ENCODE results near the gene HMCN2.

Gene HMCN2

GRCh38 chr9:130345897-130346385, 80.4 kb downstream of the HMCN2 start:
- no peak for DNase-seq (ENCODE audit: low spot score)

GRCh38 chr9:130346431-130346830, 80.9 kb downstream of the HMCN2 start:
- DNase-seq (ENCODE audit: low spot score): no peak

GRCh38 chr9:130347036-130347435, 81.5 kb downstream of the HMCN2 start:
- DNase-seq (ENCODE audit: low spot score): no peak

- DNase-seq (ENCODE audit: low spot score): no peak
Measured at GRCh38 chr9:130347931-130348330, 82.4 kb downstream of the HMCN2 start.

GRCh38 chr9:130348341-130348740, 82.8 kb downstream of the HMCN2 start:
- DNase-seq (ENCODE audit: low spot score): no peak

- no peak for DNase-seq (ENCODE audit: low spot score)
Measured at GRCh38 chr9:130348881-130349280, 83.3 kb downstream of the HMCN2 start.

GRCh38 chr9:130349398-130349797, 83.8 kb downstream of the HMCN2 start:
- DNase-seq (ENCODE audit: low spot score): no peak

GRCh38 chr9:130351343-130351742, 85.8 kb downstream of the HMCN2 start:
- no peak for DNase-seq (ENCODE audit: low spot score)

- DNase-seq (ENCODE audit: low spot score): no peak
Measured at GRCh38 chr9:130352081-130352480, 86.5 kb downstream of the HMCN2 start.

- no peak for DNase-seq (ENCODE audit: low spot score)
Measured at GRCh38 chr9:130352586-130353285, 87.2 kb downstream of the HMCN2 start.

- DNase-seq (ENCODE audit: low spot score): no peak
Measured at GRCh38 chr9:130354378-130354777, 88.8 kb downstream of the HMCN2 start.

GRCh38 chr9:130354806-130355205, 89.2 kb downstream of the HMCN2 start:
- DNase-seq (ENCODE audit: low spot score): no peak

- no peak for DNase-seq (ENCODE audit: low spot score)
Measured at GRCh38 chr9:130356033-130356432, 90.5 kb downstream of the HMCN2 start.

- no peak for DNase-seq (ENCODE audit: low spot score)
Measured at GRCh38 chr9:130356877-130357584, 91.5 kb downstream of the HMCN2 start.

GRCh38 chr9:130358928-130359327, 93.4 kb downstream of the HMCN2 start:
- no peak for DNase-seq (ENCODE audit: low spot score)

GRCh38 chr9:130359819-130360218, 94.3 kb downstream of the HMCN2 start:
- DNase-seq (ENCODE audit: low spot score): no peak

GRCh38 chr9:130360672-130361071, 95.1 kb downstream of the HMCN2 start:
- no peak for DNase-seq (ENCODE audit: low spot score)

GRCh38 chr9:130361873-130362362, 96.4 kb downstream of the HMCN2 start:
- DNase-seq (ENCODE audit: low spot score): no peak

- no peak for DNase-seq (ENCODE audit: low spot score)
Measured at GRCh38 chr9:130362691-130363090, 97.1 kb downstream of the HMCN2 start.

GRCh38 chr9:130363755-130364404, 98.3 kb downstream of the HMCN2 start:
- no peak for DNase-seq (ENCODE audit: low spot score)

- no peak for DNase-seq (ENCODE audit: low spot score)
Measured at GRCh38 chr9:130364619-130365322, 99.2 kb downstream of the HMCN2 start.

GRCh38 chr9:130365323-130365721, 99.8 kb downstream of the HMCN2 start:
- DNase-seq (ENCODE audit: low spot score): no peak

All from HuH-7.5 (cell line).